ENCODE measurements around the gene U2AF2. TPM values are rescaled to one million over a fixed set of nuclear protein-coding genes. Genes with fewer than 3 reads are reported as not detected.
A peak's percentile ranks its signal among the peaks of the same experiment; 100 is the strongest.

Gene U2AF2
- total RNA-seq, 1 donor from 2014 or later, result 275 TPM

- peaks cover 27% of the 10 kb centered on the region for H3K4me1 Mint-ChIP-seq (ENCODE audit: low read depth)
- no peak for DNase-seq (ENCODE audit: low spot score, unreplicated experiment)
- no peaks in the 10 kb centered on the region for H3K9me3 Mint-ChIP-seq (ENCODE audit: low read depth)
- peak overlapping the region; percentile 88 for H3K4me3 Mint-ChIP-seq (ENCODE audit: low read depth)
- peaks cover 4% of the 10 kb centered on the region for H3K36me3 Mint-ChIP-seq (ENCODE audit: insufficient read depth)
- H3K27me3 Mint-ChIP-seq, result no peaks in the 10 kb centered on the region
- H3K27ac Mint-ChIP-seq, result peak overlapping the region; percentile 54
- TF ChIP-seq CTCF (IDR thresholded peaks at IDR 0.05; ENCODE audit: unreplicated experiment), result no peak
These were observed 13.2 kb upstream of the U2AF2 start for GRCh38 chr19:55641426-55642152.

GRCh38 chr19:55642153-55643002 is 12.5 kb upstream of the U2AF2 start:
- peaks cover 6% of the 10 kb centered on the region for H3K36me3 Mint-ChIP-seq (ENCODE audit: insufficient read depth)
- DNase-seq (ENCODE audit: low spot score, unreplicated experiment), result no peak
- peak overlapping the region; percentile 93 for H3K27ac Mint-ChIP-seq

GRCh38 chr19:55643003-55643886 is 11.6 kb upstream of the U2AF2 start, which contains the start of gene ZNF581:
ZNF581 (plus strand) TSS chr19:55643649; CDS start chr19:55644572, 923 bp downstream.
- H3K4me1 Mint-ChIP-seq (ENCODE audit: low read depth), result peaks cover 30% of the 10 kb centered on the region
- H3K36me3 Mint-ChIP-seq (ENCODE audit: insufficient read depth), result peaks cover 5% of the 10 kb centered on the region
- TF ChIP-seq CTCF (IDR thresholded peaks at IDR 0.05; ENCODE audit: unreplicated experiment), result no peak
- H3K27me3 Mint-ChIP-seq, result no peaks in the 10 kb centered on the region
- H3K9me3 Mint-ChIP-seq (ENCODE audit: low read depth), result no peaks in the 10 kb centered on the region
- H3K27ac Mint-ChIP-seq, result peak within 1 kb of the TSS; percentile 96
- H3K4me3 Mint-ChIP-seq (ENCODE audit: low read depth), result peak within 1 kb of the TSS; percentile 85
- peak; percentile 39 for DNase-seq (ENCODE audit: low spot score, unreplicated experiment)

More at GRCh38 chr19:55642153-55643002, 12.5 kb upstream of the U2AF2 start:
- Mint-ChIP-seq H3K27me3 (no peaks in the 10 kb centered on the region), H3K4me1 (ENCODE audit: low read depth) (peaks cover 29% of the 10 kb centered on the region), H3K4me3 (ENCODE audit: low read depth) (peak overlapping the region; percentile 88), H3K9me3 (ENCODE audit: low read depth) (no peaks in the 10 kb centered on the region)
- no peak for TF ChIP-seq CTCF (IDR thresholded peaks at IDR 0.05; ENCODE audit: unreplicated experiment)

GRCh38 chr19:55643887-55644176 is 11.0 kb upstream of the U2AF2 start:
- H3K27ac Mint-ChIP-seq, result peak overlapping the region; percentile 96
- H3K27me3 Mint-ChIP-seq, result no peaks in the 10 kb centered on the region
- no peaks in the 10 kb centered on the region for H3K9me3 Mint-ChIP-seq (ENCODE audit: low read depth)
- TF ChIP-seq CTCF (IDR thresholded peaks at IDR 0.05; ENCODE audit: unreplicated experiment), result no peak
- H3K36me3 Mint-ChIP-seq (ENCODE audit: insufficient read depth), result peaks cover 5% of the 10 kb centered on the region
- no peak for DNase-seq (ENCODE audit: low spot score, unreplicated experiment)
- peak overlapping the region; percentile 85 for H3K4me3 Mint-ChIP-seq (ENCODE audit: low read depth)
- H3K4me1 Mint-ChIP-seq (ENCODE audit: low read depth), result peaks cover 31% of the 10 kb centered on the region

All from progenitor cell of endocrine pancreas (in vitro differentiated cells).